ENCODE results near the gene TMX2. TPM values are rescaled to one million over a fixed set of nuclear protein-coding genes. Genes with fewer than 3 reads are reported as not detected.

Gene TMX2
- total RNA-seq, 4 donors from 2014 or later = 85.3 to 127 (median 92.4) TPM

DNA sequence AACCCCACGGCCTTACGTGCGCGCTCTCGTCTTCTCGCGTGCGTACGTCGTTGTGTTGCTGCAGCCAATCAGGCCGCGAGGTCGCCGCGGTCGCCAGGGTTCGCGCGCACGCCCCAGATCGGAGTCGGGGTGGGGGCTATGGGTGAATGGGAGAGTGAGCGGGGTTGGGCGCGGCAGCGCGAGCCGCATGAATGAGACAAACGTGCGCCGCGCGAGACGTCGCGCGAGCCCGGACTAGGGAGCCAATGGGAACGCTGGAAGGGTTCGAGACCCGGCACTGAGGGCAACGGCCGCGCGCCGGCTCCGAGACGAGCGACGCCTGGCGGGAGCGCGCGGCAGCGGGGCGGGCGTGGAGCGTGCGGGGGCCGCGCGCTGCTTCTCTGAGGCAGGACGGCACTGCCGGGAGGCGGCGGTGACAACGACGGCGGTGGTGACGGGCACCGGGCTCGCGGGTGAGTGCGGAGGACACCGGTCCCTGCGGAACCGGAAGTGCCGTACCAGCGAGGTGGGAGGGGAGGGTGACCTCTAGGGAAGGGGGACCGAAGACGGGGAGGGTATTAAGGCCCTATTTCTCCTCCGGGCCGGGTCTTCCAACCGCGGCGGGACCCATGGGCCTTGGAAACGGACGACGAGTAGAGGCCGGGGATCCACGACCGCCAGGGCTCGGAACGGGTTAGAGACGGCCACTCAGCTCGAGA, 44.5 kb upstream of the TMX2 start, which contains the start of gene ZDHHC5:
Gene ZDHHC5, plus strand, starts transcription at position 379 of the 698 bp plus-strand sequence. CDS start 4,977 bp downstream, outside the sequence.
- Histone ChIP-seq H3K4me1 (peaks cover 10 to 28% of the 10 kb centered on the region in 2 donors), H3K9me3 (no peaks in the 10 kb centered on the region), H3K27ac (peak within 1 kb of the TSS; percentile 94 to 100 (median 98)), H3K36me3 (peaks cover 8 to 9% of the 10 kb centered on the region in 2 donors), H3K27me3 (no peaks in the 10 kb centered on the region), H3K4me3 (replicated peaks in 1 of 3) (peak within 1 kb of the TSS; percentile 56 to 84 (median 83))
- 0 to 1% methylated on average over 38 to 47 of the region's 96 CpGs for WGBS, 2 donors
- TF ChIP-seq POLR2A (IDR thresholded peaks at IDR 0.05) = peak; percentile 63 to 88
- TF ChIP-seq, protein P1, sequence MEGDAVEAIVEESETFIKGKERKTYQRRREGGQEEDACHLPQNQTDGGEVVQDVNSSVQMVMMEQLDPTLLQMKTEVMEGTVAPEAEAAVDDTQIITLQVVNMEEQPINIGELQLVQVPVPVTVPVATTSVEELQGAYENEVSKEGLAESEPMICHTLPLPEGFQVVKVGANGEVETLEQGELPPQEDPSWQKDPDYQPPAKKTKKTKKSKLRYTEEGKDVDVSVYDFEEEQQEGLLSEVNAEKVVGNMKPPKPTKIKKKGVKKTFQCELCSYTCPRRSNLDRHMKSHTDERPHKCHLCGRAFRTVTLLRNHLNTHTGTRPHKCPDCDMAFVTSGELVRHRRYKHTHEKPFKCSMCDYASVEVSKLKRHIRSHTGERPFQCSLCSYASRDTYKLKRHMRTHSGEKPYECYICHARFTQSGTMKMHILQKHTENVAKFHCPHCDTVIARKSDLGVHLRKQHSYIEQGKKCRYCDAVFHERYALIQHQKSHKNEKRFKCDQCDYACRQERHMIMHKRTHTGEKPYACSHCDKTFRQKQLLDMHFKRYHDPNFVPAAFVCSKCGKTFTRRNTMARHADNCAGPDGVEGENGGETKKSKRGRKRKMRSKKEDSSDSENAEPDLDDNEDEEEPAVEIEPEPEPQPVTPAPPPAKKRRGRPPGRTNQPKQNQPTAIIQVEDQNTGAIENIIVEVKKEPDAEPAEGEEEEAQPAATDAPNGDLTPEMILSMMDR (IDR thresholded peaks at IDR 0.05) = peak in 3 of 6 experiments; percentile 50 to 60 (median 56)
- intact Hi-C loops (cut with DNase I) = no loop called here
- DNase-seq = peak; percentile 100

DNA sequence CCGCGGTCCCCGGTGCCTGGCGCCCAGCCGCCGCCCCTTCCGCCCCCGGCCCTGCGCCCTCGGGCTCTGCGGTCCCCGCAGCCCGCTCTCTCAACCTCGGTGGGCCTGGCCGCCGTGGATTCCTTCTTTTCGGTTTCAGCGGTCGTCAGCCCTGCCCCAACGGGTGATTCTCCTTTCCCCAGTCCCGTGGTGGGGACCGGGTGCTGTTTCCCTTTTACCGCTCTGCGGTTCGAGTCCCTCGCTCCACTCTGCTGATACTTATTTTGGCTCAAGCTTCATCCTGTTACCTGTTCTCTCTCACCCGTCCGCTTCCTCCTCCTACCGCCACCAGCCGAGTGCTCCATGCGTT, 44.0 kb upstream of the TMX2 start:
- WGBS, 2 donors = 0% methylated on average over 23 to 31 of the region's 31 CpGs
- no peaks in the 10 kb centered on the region for H3K27me3 ChIP-seq
- TF ChIP-seq, protein P1 (IDR thresholded peaks at IDR 0.05) = no peak
- TF ChIP-seq POLR2A (IDR thresholded peaks at IDR 0.05) = no peak
- peak overlapping the region; percentile 56 to 84 (median 83) for H3K4me3 ChIP-seq (replicated peaks in 1 of 3)
- H3K36me3 ChIP-seq = peaks cover 12 to 13% of the 10 kb centered on the region in 2 donors
- peak in 1 of 2 donors; percentile 24 for DNase-seq
- H3K4me1 ChIP-seq = peaks cover 14 to 33% of the 10 kb centered on the region in 2 donors
- H3K9me3 ChIP-seq = no peaks in the 10 kb centered on the region
- intact Hi-C loops (cut with DNase I) = no loop called here
- H3K27ac ChIP-seq = peak overlapping the region; percentile 94 to 100 (median 98)

DNA sequence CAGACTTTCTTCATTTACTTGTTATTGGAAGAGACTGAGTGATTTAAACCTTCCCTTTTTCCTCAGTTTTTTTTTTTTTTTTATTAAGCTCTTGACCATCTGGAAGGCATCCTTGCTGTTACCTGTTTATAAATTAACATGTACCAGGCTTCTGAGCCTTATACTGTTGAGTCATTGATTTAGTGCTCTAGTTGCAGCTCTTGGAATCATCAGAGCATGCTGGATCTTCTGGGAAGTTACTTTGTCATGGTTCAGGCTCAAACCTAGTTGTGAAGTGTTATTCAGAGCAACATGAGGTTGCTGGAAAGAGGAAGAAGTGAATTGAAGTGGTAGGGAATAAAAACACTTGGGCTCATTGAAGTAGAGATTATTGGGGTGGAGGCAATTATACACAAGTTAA, 38.1 kb upstream of the TMX2 start:
- DNase-seq = peak in 1 of 2 donors; percentile 15
- Histone ChIP-seq H3K36me3 (peaks cover 12 to 13% of the 10 kb centered on the region in 2 donors), H3K4me1 (peaks cover 36 to 50% of the 10 kb centered on the region in 2 donors), H3K4me3 (replicated peaks in 1 of 3) (no peak overlapping the region), H3K27me3 (no peaks in the 10 kb centered on the region), H3K27ac (peak overlapping the region; percentile 80 to 85 (median 82)), H3K9me3 (no peaks in the 10 kb centered on the region)
- intact Hi-C loops (cut with DNase I) = no loop called here
- no peak for TF ChIP-seq POLR2A (IDR thresholded peaks at IDR 0.05)
- TF ChIP-seq, protein P1 (IDR thresholded peaks at IDR 0.05) = no peak

DNA sequence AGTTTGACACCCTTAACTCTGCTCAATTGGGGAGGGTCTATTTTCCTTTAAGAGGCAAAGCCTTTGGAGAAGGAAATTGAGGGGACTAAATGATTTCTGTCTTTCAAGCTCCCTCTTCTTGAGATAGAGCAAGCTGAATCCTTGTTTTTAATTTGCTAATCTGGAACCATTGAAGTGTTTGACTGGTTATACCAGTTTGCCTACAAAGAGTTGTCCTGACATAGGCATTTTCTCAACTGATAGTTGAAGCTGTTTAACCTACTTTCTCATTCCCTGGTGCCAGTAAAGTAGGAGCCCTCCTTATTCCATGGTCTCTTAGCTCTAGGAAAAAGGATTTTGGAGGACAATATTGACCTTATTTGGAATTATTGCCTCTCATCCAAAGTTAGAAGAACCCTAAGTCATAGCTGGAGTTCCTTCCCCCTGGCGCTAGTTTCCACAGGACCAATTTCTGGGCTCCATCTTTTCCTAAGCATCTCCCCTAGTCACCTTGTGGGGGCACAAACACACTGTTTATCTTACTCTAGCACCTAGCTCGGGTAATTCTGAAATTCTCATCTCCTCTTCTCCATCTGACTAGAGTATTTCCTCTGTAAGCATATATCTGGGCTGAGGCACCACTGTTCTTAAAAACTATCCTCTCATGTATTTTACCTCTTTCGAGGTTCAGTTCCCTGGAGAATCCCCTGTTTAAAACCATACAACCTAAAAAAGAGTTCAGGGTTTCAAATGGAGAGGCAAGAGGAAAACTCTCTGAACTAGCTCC, 37.0 kb upstream of the TMX2 start:
- Histone ChIP-seq H3K27me3 (no peaks in the 10 kb centered on the region), H3K4me3 (replicated peaks in 1 of 3) (no peak overlapping the region), H3K36me3 (peaks cover 12 to 13% of the 10 kb centered on the region in 2 donors), H3K27ac (peak overlapping the region; percentile 80 to 85 (median 82)), H3K9me3 (no peaks in the 10 kb centered on the region), H3K4me1 (peaks cover 32 to 43% of the 10 kb centered on the region in 2 donors)
- 72 to 74% methylated on average over 3 of the region's 3 CpGs for WGBS, 2 donors
- intact Hi-C loops (cut with DNase I) = loop anchor here (5.0 kb wide), 1 partner anchor 37 kb away; the partner anchor contains the start of genes MED19 and TMX2
- TF ChIP-seq, protein P1 (IDR thresholded peaks at IDR 0.05) = no peak
- TF ChIP-seq POLR2A (IDR thresholded peaks at IDR 0.05) = no peak
- no peak for DNase-seq
